Fibroblast of lung (primary cell): ENCODE measurements around the gene CASKIN1. TPM values are rescaled to one million over a fixed set of nuclear protein-coding genes. Genes with fewer than 3 reads are reported as not detected.

Experiments used
- DNase-seq, 2 donors: peaks; one replicate each; pipeline versions ENCODE4 v3.0.0 to v3.0.0-alpha.2; 2010; ENCODE audit warnings: low read depth in 2 of 2
- H2AFZ ChIP-seq: 2 replicates; pipeline ENCODE4 v1.5.1; 2012; ENCODE audit warnings: low read length, control low read depth, inconsistent platforms
- H3K27ac ChIP-seq: 2 replicates; pipeline ENCODE4 v1.5.1; 2011; ENCODE audit warnings: low read length, control low read depth; ENCODE audit not compliant: insufficient read depth
- H3K27me3 ChIP-seq: 2 replicates; pipeline ENCODE4 v1.5.1; 2011; ENCODE audit warnings: mild to moderate bottlenecking, low read length; ENCODE audit not compliant: control insufficient read depth, insufficient read depth
- H3K36me3 ChIP-seq: 2 replicates; pipeline ENCODE4 v1.5.1; 2011; ENCODE audit warnings: low read length; ENCODE audit not compliant: control insufficient read depth, insufficient read depth
- H3K4me1 ChIP-seq: 2 replicates; pipeline ENCODE4 v1.5.1; 2011; ENCODE audit warnings: low read length; ENCODE audit not compliant: control insufficient read depth, insufficient read depth; ENCODE audit errors: extremely low read depth
- H3K4me2 ChIP-seq: 2 replicates; pipeline ENCODE4 v1.5.1; 2011; ENCODE audit warnings: low read length, control low read depth; ENCODE audit not compliant: insufficient read depth; ENCODE audit errors: extremely low read depth
- H3K4me3 ChIP-seq, 4 experiments: fragments of 200-600 bp in 1 of 4; sonication (generic) in 1 of 4; replicated peaks in 1 of 4; 2 replicates each; pipeline ENCODE4 v1.5.1; 2011 to 2016; ENCODE audit warnings: low read length in 4 of 4, low read depth in 3 of 4, mild to moderate bottlenecking in 3 of 4, control low read depth in 2 of 4, inconsistent platforms in 1 of 4, mixed read lengths in 1 of 4; ENCODE audit not compliant: insufficient read depth in 1 of 4; ENCODE audit errors: control extremely low read depth in 1 of 4
- H3K79me2 ChIP-seq: 2 replicates; pipeline ENCODE4 v1.5.1; 2012; ENCODE audit warnings: mild to moderate bottlenecking, low read length, inconsistent platforms; ENCODE audit not compliant: control insufficient read depth, insufficient read depth
- H3K9ac ChIP-seq: 2 replicates; pipeline ENCODE4 v1.5.1; 2011; ENCODE audit warnings: mild to moderate bottlenecking, low read length, control low read depth; ENCODE audit not compliant: insufficient read depth
- H3K9me3 ChIP-seq: 2 replicates; pipeline ENCODE4 v1.5.1; 2012; ENCODE audit warnings: low read depth, low read length; ENCODE audit not compliant: control insufficient read depth, insufficient read depth
- H4K20me1 ChIP-seq: 2 replicates; pipeline ENCODE4 v1.5.1; 2011; ENCODE audit warnings: low read length; ENCODE audit not compliant: control insufficient read depth, insufficient read depth; ENCODE audit errors: extremely low read depth
- EZH2 ChIP-seq: IDR thresholded peaks from 2 replicates; pipeline ENCODE4 v1.5.1; 2012; ENCODE audit warnings: low read length, control low read depth, mild to moderate bottlenecking; ENCODE audit errors: missing control alignments
- polyA plus RNA-seq, 2 donors: library from polyadenylated mRNA; depleted of rRNA in 1 of 2; stranded (reverse) in 1 of 2; unstranded in 1 of 2; fragments of >200 nt; gene quantifications; 2 replicates each; pipeline ENCODE4 v1.2.1, GENCODE V29; 2011 to 2012; ENCODE audit warnings: missing spikeins in 1 of 2
- total RNA-seq: library from RNA; depleted of rRNA; stranded (reverse); fragments of >200 nt; gene quantifications from 2 replicates; pipeline ENCODE4 v1.2.1, GENCODE V29; 2014
- TF ChIP-seq, protein P1 (sequence below), 2 donors: IDR thresholded peaks in 1 of 2; conservative IDR thresholded peaks in 1 of 2; 1 replicate in 1 of 2; 2 replicates in 1 of 2; pipeline ENCODE4 v1.5.1; 2011 to 2012; ENCODE audit warnings: low read length in 2 of 2, control low read depth in 1 of 2, inconsistent platforms in 1 of 2, low read depth in 1 of 2, mild to moderate bottlenecking in 1 of 2

CASKIN1 gene
- total and polyA plus RNA-seq, 2 donors (not counting 1 experiment from before 2014, with no cell fraction given) = 0.01 to 0.17 TPM

- no peaks in the 10 kb centered on the region for H3K9me3 ChIP-seq
- no peaks in the 10 kb centered on the region for H4K20me1 ChIP-seq
- H3K4me1 ChIP-seq = no peaks in the 10 kb centered on the region
- H3K9ac ChIP-seq = no peak overlapping the region
- no peaks in the 10 kb centered on the region for H3K36me3 ChIP-seq
- H3K27me3 ChIP-seq = no peaks in the 10 kb centered on the region
- H2AFZ ChIP-seq = no peak overlapping the region
- H3K4me2 ChIP-seq = no peak overlapping the region
- no peak overlapping the region for H3K27ac ChIP-seq
- DNase-seq = no peak
- H3K4me3 ChIP-seq = no peak overlapping the region
- no peaks in the 10 kb centered on the region for H3K79me2 ChIP-seq
- TF ChIP-seq EZH2 = no peak
- TF ChIP-seq, protein P1, sequence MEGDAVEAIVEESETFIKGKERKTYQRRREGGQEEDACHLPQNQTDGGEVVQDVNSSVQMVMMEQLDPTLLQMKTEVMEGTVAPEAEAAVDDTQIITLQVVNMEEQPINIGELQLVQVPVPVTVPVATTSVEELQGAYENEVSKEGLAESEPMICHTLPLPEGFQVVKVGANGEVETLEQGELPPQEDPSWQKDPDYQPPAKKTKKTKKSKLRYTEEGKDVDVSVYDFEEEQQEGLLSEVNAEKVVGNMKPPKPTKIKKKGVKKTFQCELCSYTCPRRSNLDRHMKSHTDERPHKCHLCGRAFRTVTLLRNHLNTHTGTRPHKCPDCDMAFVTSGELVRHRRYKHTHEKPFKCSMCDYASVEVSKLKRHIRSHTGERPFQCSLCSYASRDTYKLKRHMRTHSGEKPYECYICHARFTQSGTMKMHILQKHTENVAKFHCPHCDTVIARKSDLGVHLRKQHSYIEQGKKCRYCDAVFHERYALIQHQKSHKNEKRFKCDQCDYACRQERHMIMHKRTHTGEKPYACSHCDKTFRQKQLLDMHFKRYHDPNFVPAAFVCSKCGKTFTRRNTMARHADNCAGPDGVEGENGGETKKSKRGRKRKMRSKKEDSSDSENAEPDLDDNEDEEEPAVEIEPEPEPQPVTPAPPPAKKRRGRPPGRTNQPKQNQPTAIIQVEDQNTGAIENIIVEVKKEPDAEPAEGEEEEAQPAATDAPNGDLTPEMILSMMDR (conservative IDR thresholded peaks at IDR 0.05 in 1 of 2, IDR thresholded peaks at IDR 0.05 in 1 of 2; ENCODE audit: low read depth in 1 of 2, low read length in 2 of 2) = no peak
Observed at GRCh38 chr16:2186064-2186463, 10.3 kb downstream of the CASKIN1 start.

DNA sequence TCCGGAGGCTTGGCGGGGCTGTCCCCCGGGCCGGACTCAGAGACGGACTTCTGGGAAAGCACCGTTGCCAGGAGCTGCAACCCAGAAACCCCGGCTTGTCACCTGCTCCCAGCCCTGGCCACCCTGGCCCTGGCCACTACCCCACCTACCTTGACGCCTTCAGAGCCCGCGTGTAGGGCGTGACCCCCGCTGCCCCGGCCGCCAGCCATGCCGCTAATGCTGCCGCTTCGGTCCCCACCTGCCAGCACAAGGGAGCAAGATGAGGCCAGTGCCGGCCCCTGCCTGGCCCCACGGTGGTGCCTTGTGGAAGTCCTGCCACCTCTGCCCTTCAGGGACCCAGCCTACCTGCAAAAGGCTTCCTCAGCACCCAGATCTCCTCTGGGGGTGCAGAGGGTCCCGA is 11.4 kb downstream of the CASKIN1 start:
- Histone ChIP-seq H3K27ac (no peak overlapping the region), H3K79me2 (no peaks in the 10 kb centered on the region), H3K4me3 (no peak overlapping the region), H3K36me3 (no peaks in the 10 kb centered on the region), H3K27me3 (no peaks in the 10 kb centered on the region), H3K9ac (no peak overlapping the region), H3K9me3 (no peaks in the 10 kb centered on the region), H2AFZ (no peak overlapping the region), H3K4me2 (no peak overlapping the region), H4K20me1 (no peaks in the 10 kb centered on the region), H3K4me1 (no peaks in the 10 kb centered on the region)
- no peak for DNase-seq
- TF ChIP-seq EZH2 = no peak
- TF ChIP-seq, protein P1 (conservative IDR thresholded peaks at IDR 0.05 in 1 of 2, IDR thresholded peaks at IDR 0.05 in 1 of 2; ENCODE audit: low read depth in 1 of 2, low read length in 2 of 2) = no peak

DNA sequence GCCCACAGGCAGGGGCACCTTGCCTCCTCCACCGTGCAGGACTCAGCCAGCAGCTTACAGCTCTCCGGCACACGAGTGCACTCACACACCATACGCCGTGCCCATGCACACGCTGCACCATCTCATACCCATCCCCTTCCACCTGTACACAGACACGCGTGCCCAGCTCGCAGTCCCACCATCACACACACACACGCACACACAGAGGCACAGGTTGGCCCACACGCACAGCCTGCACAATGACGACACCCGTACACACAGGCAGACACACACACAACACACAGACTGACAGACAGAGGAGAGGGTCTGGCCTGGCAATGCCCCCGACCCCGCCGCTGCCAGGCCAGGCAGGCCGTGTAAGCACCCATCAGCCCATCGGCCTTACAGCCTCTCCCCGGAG is 12.1 kb downstream of the CASKIN1 start:
- Histone ChIP-seq H3K79me2 (no peaks in the 10 kb centered on the region), H3K4me1 (no peaks in the 10 kb centered on the region), H3K27me3 (no peaks in the 10 kb centered on the region), H3K4me3 (no peak overlapping the region), H2AFZ (no peak overlapping the region), H3K9ac (no peak overlapping the region), H3K4me2 (no peak overlapping the region), H3K27ac (no peak overlapping the region), H3K36me3 (no peaks in the 10 kb centered on the region), H4K20me1 (no peaks in the 10 kb centered on the region), H3K9me3 (no peaks in the 10 kb centered on the region)
- DNase-seq = no peak
- TF ChIP-seq, protein P1 (conservative IDR thresholded peaks at IDR 0.05 in 1 of 2, IDR thresholded peaks at IDR 0.05 in 1 of 2; ENCODE audit: low read depth in 1 of 2, low read length in 2 of 2) = no peak
- no peak for TF ChIP-seq EZH2
